Amniotic stem cell (primary cell): Measurements from ENCODE around the gene FNDC5.
"Not testable (repeated sequence)": the region's sequence is repeated elsewhere in the genome, so short reads cannot be mapped to it uniquely, and the experiment has no call there.

Experiments
- DNase-seq: peaks from one replicate; lab custom pipeline; 2025; lab: John Stamatoyannopoulos, UW

Gene FNDC5

DNA sequence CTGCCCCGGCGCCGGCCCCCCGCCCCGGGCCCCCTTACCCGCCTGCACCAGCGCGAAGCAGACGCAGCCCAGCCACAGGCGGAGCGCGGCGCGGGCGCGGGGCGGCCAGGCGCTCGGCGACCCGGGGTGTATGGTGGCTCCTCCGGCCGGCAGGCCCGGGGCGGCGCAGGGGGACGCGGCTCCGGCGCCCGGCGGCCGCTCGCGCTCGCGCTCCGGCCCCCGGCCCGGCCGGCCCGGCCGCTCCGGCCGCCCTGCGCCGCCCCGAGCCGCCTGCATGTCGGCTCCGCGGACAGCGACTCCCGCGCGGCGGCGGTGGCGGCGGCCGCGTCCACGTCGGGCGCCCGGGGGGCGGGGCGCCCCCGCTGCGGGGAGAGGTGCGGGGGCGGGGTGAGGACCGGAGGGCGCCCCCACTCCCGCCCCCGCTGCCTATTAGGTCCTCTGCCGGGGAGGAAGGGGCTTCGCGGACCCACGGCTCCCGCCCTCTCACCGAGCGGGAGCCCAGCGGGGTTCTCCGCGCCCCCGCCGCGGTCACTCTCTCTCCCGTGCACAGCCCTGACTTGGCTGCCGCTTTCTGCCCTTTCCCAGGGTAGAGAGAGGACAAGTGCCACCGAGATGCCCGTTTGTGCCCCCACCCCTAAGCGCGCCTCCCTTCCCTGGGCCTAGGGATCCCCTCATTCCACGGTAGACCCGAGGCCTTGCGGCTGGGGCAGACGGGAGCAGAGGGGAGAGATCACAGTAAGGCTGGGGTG lies at the start of gene FNDC5:
Gene FNDC5, minus strand, starts transcription at position 298 of the 749 bp plus-strand sequence.
- no peak for DNase-seq

DNA sequence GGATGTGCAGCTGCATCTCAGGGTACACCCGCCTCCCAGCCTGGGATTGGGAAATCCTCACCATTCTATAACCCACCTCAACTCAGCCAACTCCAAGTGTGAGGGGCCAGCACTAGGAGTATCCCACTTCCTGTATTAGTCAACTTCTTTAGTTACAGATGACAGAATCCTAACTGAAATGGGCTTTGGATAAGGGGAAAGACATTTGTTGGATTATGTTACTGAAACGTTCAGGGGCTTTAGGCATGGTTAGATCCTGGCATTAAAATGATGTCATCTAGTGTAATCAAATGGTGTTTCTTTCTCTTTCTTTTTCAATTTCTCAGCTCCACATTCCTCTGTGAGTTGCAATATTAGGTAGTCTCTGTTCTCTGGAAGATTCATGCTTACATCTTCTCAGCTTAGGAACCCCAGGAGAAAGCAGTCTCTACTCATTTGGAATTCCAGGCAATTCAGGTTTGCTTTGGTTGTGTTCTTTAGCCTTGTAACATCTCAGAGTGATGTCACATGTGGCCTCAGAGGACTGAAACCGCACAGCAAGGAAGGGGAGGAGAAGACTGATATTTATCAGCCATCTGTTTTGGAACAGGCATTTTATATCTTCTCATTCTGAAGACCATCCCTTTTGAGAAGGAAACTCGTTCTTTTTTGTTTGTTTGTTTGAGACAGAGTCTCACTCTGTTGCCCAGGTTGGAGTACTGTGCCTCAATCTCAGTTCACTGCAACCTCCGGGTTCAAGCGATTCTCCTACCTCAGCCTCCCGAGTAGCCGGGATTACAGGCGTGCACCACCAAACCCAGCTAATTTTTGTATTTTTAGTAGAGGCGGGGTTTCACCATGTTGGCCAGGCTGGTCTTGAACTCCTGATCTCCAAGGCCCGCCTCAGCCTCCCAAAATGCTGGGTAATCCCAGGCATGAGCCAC lies 49.4 kb upstream of the FNDC5 start:
- no peak for DNase-seq

- no peak for DNase-seq
Observed at GRCh38 chr1:32918179-32918578, 47.5 kb upstream of the FNDC5 start.

DNA sequence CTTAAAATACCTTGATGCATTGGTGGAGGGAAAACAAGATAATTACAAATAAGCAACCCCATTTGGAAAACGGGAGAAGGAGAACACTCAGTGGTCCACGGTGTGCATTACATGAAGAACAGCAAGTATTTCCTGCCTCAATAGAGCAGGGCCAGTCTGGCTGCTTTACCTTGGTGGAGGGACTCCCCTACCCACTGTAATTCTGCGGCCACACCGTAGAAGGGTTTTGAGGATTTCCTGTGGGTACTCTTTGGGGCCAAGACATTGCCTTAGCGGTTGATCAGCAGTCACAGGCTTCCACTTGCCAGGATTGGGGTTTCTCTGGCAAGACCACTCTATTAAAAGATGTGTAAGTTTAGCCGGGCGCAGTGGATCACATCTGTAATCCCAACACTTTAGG lies 46.8 kb upstream of the FNDC5 start:
- no peak for DNase-seq

GRCh38 chr1:32915766-32916706 lies 45.3 kb upstream of the FNDC5 start:
- DNase-seq = no peak

- no peak for DNase-seq
Observed at GRCh38 chr1:32910319-32910718, 39.6 kb upstream of the FNDC5 start.

DNA sequence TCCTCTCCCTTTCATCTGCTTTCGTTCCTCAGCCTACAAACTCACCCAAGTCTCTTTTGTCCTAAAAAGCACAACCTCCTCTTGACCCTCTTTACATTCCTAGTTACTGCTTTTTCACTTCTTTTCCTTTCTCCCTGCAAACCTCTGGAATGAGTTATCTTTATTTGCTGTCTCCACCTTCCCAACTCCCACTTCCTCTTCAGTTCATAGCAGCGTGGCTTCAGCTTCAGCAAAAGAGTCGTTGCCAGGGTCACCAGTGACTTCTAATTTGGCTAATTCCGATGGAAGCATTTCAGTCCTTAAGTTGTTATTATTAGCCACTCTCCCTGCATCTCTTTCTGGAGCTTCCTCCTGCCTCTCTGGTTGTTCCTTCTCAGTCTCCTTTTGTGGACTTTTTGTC lies 36.7 kb upstream of the FNDC5 start:
- DNase-seq = no peak

DNA sequence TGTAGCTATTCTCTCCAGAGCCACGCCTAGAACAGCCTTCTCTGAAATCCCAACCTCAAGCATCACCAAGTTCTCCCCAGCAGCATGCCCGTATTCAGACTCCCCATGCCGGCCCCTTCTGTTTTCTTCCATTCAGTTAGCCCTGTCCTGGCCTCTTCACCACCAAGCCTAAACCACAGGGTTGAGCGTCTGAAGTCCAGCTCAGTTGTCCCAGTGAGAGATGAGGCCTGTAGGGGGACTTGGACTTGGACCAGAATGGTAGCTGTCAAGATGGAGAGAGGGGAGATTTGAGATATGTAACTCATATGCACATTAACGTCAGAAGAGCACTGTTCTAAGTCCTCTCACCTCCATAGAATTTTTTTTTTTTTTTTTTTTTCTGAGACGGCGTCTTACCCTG lies 35.9 kb upstream of the FNDC5 start:
- DNase-seq = no peak

DNA sequence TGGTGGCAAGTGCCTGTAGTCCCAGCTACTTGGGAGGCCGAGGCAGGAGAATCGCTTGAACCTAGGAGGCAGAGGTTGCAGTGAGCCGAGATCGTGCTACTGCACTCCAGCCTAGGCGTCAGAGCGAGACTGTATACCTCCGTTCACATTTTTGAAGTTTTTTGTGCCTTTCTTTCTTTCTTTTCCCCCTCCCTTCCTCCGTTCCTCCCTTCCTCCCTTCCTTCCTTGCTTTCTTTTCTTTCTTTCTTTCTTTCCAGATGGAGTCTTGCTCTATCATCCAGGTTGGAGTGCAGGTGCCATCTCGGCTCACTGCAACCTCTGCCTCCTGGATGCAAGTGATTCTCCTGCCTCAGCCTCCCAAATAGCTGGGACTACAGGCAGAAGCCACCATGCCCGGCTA lies 34.9 kb upstream of the FNDC5 start:
- DNase-seq = not testable (repeated sequence)

DNA sequence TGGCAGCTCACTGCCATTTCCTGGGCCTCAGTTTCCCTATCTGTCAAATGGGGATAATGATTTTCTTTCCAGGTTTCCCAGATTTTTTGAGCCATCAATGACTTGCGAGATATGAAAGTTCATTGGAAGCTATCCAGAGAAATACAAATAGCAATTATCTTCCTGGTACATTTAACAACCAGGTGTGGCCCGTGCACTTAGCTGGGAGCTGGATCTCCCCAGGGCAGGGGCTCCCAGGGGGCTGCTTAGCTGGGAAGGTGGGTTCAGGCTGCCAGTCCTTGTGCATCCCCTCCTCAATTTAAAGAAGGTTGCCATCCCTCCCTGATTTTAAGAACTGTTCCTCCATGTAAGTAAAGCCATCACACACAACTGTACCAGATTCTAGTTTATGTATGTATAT lies 34.1 kb upstream of the FNDC5 start:
- no peak for DNase-seq

DNA sequence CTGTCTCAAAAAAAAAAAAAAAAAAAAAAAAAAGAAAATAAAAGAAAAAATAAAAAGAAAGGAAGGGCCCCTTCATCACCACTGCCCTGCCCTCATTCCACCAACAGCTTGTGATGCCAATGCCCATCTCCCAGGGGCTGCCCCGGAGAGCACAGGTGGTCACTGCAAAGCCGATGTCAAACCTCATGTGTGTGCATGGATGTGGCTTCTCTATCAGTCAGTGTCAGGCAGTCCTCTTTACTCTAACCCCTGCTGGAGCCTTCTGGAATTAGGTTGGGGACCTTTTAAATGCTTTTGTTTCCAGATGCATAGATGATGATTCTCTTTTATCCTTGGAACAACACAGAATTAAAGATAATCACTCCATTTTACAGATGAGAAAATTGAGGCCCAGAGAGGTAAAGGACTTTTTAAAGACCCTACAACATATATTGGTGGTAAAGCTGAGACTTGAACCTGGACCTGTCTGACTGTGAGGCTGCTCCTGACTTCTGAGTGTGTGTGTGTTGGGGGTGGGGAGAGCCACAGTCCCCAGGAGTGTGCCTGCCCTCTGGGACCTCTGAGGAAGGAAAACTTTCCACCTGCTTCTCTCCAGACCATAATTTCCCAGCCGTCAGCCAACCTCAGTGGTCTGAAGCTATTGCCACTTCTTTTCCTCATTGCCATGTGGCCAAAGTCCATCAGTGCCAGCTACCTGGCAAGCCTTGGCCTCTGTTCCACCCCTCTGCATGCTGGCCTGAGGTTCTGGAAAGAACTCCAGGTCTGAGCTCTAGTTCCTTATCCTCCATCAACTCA lies 33.5 kb upstream of the FNDC5 start:
- DNase-seq = no peak

DNA sequence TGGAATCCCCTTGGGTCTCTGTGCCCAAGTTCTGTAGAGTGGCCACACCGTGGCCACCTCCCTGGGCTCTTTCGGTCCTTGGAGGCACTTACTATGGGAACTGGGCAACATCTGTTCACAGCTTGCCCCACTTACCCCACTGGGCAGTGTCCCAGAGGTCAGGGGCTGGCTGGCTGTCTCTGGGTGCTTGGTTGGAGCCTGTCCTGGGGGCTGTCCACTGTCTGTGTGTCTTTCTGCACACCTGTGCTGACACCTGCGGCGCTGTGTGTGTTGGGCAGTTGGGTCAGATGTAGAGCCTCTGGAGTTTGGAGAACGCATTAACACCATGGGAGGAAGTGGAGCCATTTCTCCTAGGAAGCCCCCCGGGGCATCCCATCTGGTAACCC lies 31.8 kb upstream of the FNDC5 start:
- DNase-seq = no peak

GRCh38 chr1:32901823-32902534 lies 31.3 kb upstream of the FNDC5 start:
- no peak for DNase-seq

GRCh38 chr1:32900956-32901822 lies 30.5 kb upstream of the FNDC5 start, which contains the start of gene TMEM54:
TSS of gene TMEM54 (minus strand) at chr1:32901389. CDS start at chr1:32901238, 151 bp downstream.
- no peak for DNase-seq

- no peak for DNase-seq
Observed at GRCh38 chr1:32900371-32900955, 29.8 kb upstream of the FNDC5 start.

GRCh38 chr1:32899586-32900296 lies 29.0 kb upstream of the FNDC5 start:
- DNase-seq = no peak

GRCh38 chr1:32898958-32899357 lies 28.2 kb upstream of the FNDC5 start:
- DNase-seq = no peak

- DNase-seq = no peak
Observed at GRCh38 chr1:32898056-32898455, 27.3 kb upstream of the FNDC5 start.
